GM12878 (cell line): ENCODE results near the gene JUN. TPM values are rescaled to one million over a fixed set of nuclear protein-coding genes. Genes with fewer than 3 reads are reported as not detected.

Source experiments
- ATAC-seq: fragments of 200-7000 bp; cut with Tn5 transposase; 3 replicates; pipeline ENCODE4 v1.9.1; 2020; ENCODE audit warnings: mild to moderate bottlenecking, moderate library complexity
- BruUV-seq: library from RNA; stranded (reverse); fragments of 400-500 nt; replicated peaks from 2 replicates; lab custom pipeline; 2021; lab: Mats Ljungman, UMichigan
- CTCF ChIA-PET: fragments of 300-600 bp; sonication (Branson Sonifier 250); formaldehyde crosslinking; extraction: SDS; loops from one replicate; lab custom pipeline; 2021; ENCODE audit warnings: inconsistent platforms; lab: Yijun Ruan, JAX
- POLR2A ChIA-PET: fragments of 350-600 bp; formaldehyde crosslinking; extraction: SDS; loops from one replicate; lab custom pipeline; 2021; ENCODE audit warnings: inconsistent platforms; lab: Charles Lee
- RAD21 ChIA-PET: fragments of 300-600 bp; sonication (Branson Sonifier 250); formaldehyde crosslinking; loops from one replicate; lab custom pipeline; 2023; ENCODE audit warnings: antibody characterized with exemption; ENCODE audit not compliant: unreplicated experiment; lab: Charles Lee
- SMC1A ChIA-PET: fragments of 300-600 bp; sonication (Branson Sonifier 250); formaldehyde crosslinking; loops from one replicate; lab custom pipeline; 2023; ENCODE audit not compliant: unreplicated experiment, uncharacterized antibody; lab: Charles Lee
- DNase-seq: peaks from one replicate; pipeline ENCODE4 v3.0.0-alpha.2; 2011; ENCODE audit warnings: low read depth, low spot score
- FAIRE-seq: peaks from 3 replicates; lab custom pipeline; 2011; peaks lifted over from hg19 to GRCh38; lab: Jason Lieb, UNC
- H2AFZ ChIP-seq: 2 replicates; pipeline ENCODE4 v1.6.0; 2011; ENCODE audit warnings: low read depth, low read length, control low read depth; ENCODE audit not compliant: control insufficient read depth
- H3K27ac ChIP-seq: 2 replicates; pipeline ENCODE4 v1.5.1; 2011; ENCODE audit warnings: control low read depth; ENCODE audit not compliant: control insufficient read depth, insufficient read depth
- H3K27me3 ChIP-seq, 2 experiments: replicated peaks in 1 of 2; 2 replicates each; pipeline versions ENCODE4 v1.6.0 to v1.6.1; 2011; ENCODE audit warnings: low read length in 1 of 2; ENCODE audit not compliant: control insufficient read depth in 2 of 2, insufficient read depth in 2 of 2
- H3K36me3 ChIP-seq, 2 experiments: 2 replicates each; pipeline ENCODE4 v1.5.1; 2011; ENCODE audit warnings: low read length in 1 of 2; ENCODE audit not compliant: control insufficient read depth in 2 of 2, insufficient read depth in 2 of 2
- H3K4me1 ChIP-seq: 2 replicates; pipeline ENCODE4 v1.6.1; 2011; ENCODE audit warnings: mild to moderate bottlenecking, low read length, moderate library complexity, mixed read lengths; ENCODE audit not compliant: control insufficient read depth, insufficient read depth
- H3K4me2 ChIP-seq: 2 replicates; pipeline ENCODE4 v1.6.0; 2011; ENCODE audit warnings: control low read depth; ENCODE audit not compliant: control insufficient read depth, insufficient read depth
- H3K4me3 ChIP-seq: fragments of 200-600 bp; sonication (generic); 2 replicates; pipeline ENCODE4 v1.5.1; 2016
- H3K79me2 ChIP-seq: 2 replicates; pipeline ENCODE4 v1.6.0; 2011; ENCODE audit warnings: low read length; ENCODE audit not compliant: control insufficient read depth, insufficient read depth
- H3K9ac ChIP-seq: 2 replicates; pipeline ENCODE4 v1.8.0; 2011; ENCODE audit warnings: low read length, control low read depth, mixed read lengths; ENCODE audit not compliant: control insufficient read depth, insufficient read depth
- H3K9me3 ChIP-seq: replicated peaks from 3 replicates; pipeline ENCODE4 v1.5.1; 2011; ENCODE audit warnings: mild to moderate bottlenecking, low read length; ENCODE audit not compliant: control insufficient read depth, insufficient read depth
- H4K20me1 ChIP-seq: 2 replicates; pipeline ENCODE4 v1.6.0; 2011; ENCODE audit not compliant: control insufficient read depth, insufficient read depth
- CEBPB ChIP-seq, 2 experiments: fragments of 150-350 bp in 1 of 2; IDR thresholded peaks; 2 replicates each; pipeline ENCODE4 v1.6.1; 2012 to 2014; ENCODE audit warnings: low read depth in 2 of 2, low read length in 2 of 2, borderline replicate concordance in 1 of 2, inconsistent platforms in 1 of 2
- CHD1 ChIP-seq: IDR thresholded peaks from 2 replicates; pipeline ENCODE4 v1.6.1; 2012; ENCODE audit warnings: low read depth, low read length, improper control_type of control experiment
- EGR1 ChIP-seq, 2 experiments: IDR thresholded peaks; 1 replicate in 1 of 2; 2 replicates in 1 of 2; pipeline ENCODE4 v1.6.1; 2011 to 2012; ENCODE audit warnings: low read depth in 2 of 2, low read length in 2 of 2, borderline replicate concordance in 1 of 2, mild to moderate bottlenecking in 1 of 2, moderate library complexity in 1 of 2
- HDAC6 ChIP-seq: fragments of 200-600 bp; sonication (generic); IDR thresholded peaks from one replicate; pipeline ENCODE4 v1.8.0; 2017; ENCODE audit warnings: antibody characterized with exemption; ENCODE audit not compliant: unreplicated experiment
- RB1 ChIP-seq: fragments of 450-650 bp; formaldehyde crosslinking; IDR thresholded peaks from 2 replicates; pipeline ENCODE4 v1.6.1; 2017; ENCODE audit warnings: mild to moderate bottlenecking, borderline replicate concordance
- RFX5 ChIP-seq: IDR thresholded peaks from 2 replicates; pipeline ENCODE4 v1.6.1; 2011; ENCODE audit warnings: low read depth, low read length, improper control_type of control experiment
- SUPT20H ChIP-seq: IDR thresholded peaks from 2 replicates; pipeline ENCODE4 v1.6.1; 2011; ENCODE audit warnings: low read depth, mild to moderate bottlenecking, low read length, moderate library complexity, borderline replicate concordance; ENCODE audit not compliant: control insufficient read depth
- TBL1XR1 ChIP-seq: IDR thresholded peaks from 2 replicates; pipeline ENCODE4 v1.6.1; 2012; ENCODE audit warnings: low read depth, low read length, improper control_type of control experiment
- ZNF384 ChIP-seq: IDR thresholded peaks from 2 replicates; pipeline ENCODE4 v1.6.1; 2012; ENCODE audit warnings: low read depth, mild to moderate bottlenecking, low read length, improper control_type of control experiment, borderline replicate concordance
- WGBS: methylation state at CpG from one replicate; pipeline ENCODE4 v1.1.6; 2016; ENCODE audit warnings: low lambda C conversion rate; ENCODE audit not compliant: insufficient replicate concordance, insufficient coverage; ENCODE audit errors: missing lambda C conversion rate; 5-methylcytosine and 5-hydroxymethylcytosine counted together
- in situ Hi-C: fragments of 300-500 bp; cut with MboI; formaldehyde crosslinking; loops from 9 replicates; pipeline ENCODE4 v1.14.3; 2018; ENCODE audit warnings: mixed read lengths
- intact Hi-C: fragments of 100-400 bp; cut with micrococcal nuclease; formaldehyde crosslinking; loops from one replicate; pipeline ENCODE4 v1.14.2; 2022; ENCODE audit not compliant: unreplicated experiment
- polyA plus RNA-seq, 11 experiments: library from polyadenylated mRNA; depleted of rRNA in 4 of 11; unstranded in 6 of 11; stranded (reverse) in 5 of 11; fragments of >200 nt; fragmentation: Nextera tagmentation in 4 of 11; fragmentation: Illumina TruSeq in 1 of 11; extraction: Ambion mirVana in 4 of 11; extraction: Trizol in 1 of 11; gene quantifications; 1 replicate in 1 of 11; 2 replicates in 10 of 11; pipeline versions ENCODE4 v1.2.1 to v1.2.3, GENCODE V29; 2011 to 2016; ENCODE audit warnings: inconsistent platforms in 2 of 11, missing spikeins in 2 of 11, low read depth in 1 of 11
- total RNA-seq, 4 experiments: library from RNA; depleted of rRNA in 3 of 4; stranded (reverse); fragments of >200 nt in 3 of 4; fragmentation: Illumina TruSeq in 1 of 4; extraction: Trizol in 1 of 4; gene quantifications; 2 replicates each; pipeline versions ENCODE4 v1.2.1 to v1.2.3, GENCODE V29; 2013 to 2021
- TF ChIP-seq, protein P1 (sequence below): fragments of 450-650 bp; IDR thresholded peaks from 2 replicates; pipeline ENCODE4 v1.6.1; 2017; ENCODE audit warnings: mild to moderate bottlenecking, moderate library complexity
- TF ChIP-seq, protein P2 (sequence below): fragments of 450-650 bp; IDR thresholded peaks from 2 replicates; pipeline ENCODE4 v1.6.1; 2017; ENCODE audit warnings: mild to moderate bottlenecking, moderate library complexity
- TF ChIP-seq, protein P3 (sequence below): fragments of 150-350 bp; IDR thresholded peaks from 2 replicates; pipeline ENCODE4 v1.6.1; 2016; ENCODE audit warnings: low read depth, low read length

The JUN gene
- total and polyA plus RNA-seq, 10 of the 15 experiments (the other 5 are each of a cell fraction or from before 2014, with no cell fraction given) = 0.18 to 8.4 (median 2.8) TPM

DNA sequence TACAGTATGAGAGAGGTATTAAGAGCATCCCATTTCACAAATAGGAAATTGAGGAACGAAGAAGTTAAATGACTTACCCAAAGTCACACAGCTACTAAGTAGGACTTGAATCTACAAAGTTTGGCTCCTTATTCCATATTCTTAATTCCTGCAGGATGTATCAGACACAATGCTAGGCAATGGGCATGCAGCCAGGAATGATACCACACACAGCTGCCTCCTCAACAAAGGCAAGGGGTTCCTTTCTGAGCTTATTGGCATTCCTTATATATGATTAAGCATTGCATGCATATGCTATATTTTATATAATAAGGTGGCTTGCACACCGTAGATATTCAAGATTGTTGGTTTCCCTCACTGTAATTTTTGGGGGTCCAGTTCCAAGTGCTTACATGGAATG, 34.2 kb upstream of the JUN start:
- RAD21 ChIA-PET = interaction anchor here (1.2 kb wide), 1 partner anchor 346 kb away, joined by 3 read pairs; no protein-coding TSS in a partner anchor
- Histone ChIP-seq H3K4me1 (peaks cover 13% of the 10 kb centered on the region), H3K27ac (no peak overlapping the region), H3K9me3 (no peaks in the 10 kb centered on the region), H3K36me3 (no peaks in the 10 kb centered on the region), H3K9ac (no peak overlapping the region), H3K27me3 (no peaks in the 10 kb centered on the region), H4K20me1 (no peaks in the 10 kb centered on the region), H3K4me3 (no peak overlapping the region), H2AFZ (no peak overlapping the region), H3K79me2 (no peaks in the 10 kb centered on the region), H3K4me2 (no peak overlapping the region)
- in situ Hi-C loops (no loop called here), intact Hi-C loops (loop anchor here (5.0 kb wide), 1 partner anchor 189 kb away; no protein-coding TSS in a partner anchor)
- POLR2A ChIA-PET = interaction anchor here (1.2 kb wide), 1 partner anchor 14 kb away, joined by 3 read pairs; no protein-coding TSS in a partner anchor
- ATAC-seq = no peak
- no peak for FAIRE-seq
- 91% methylated on average over 2 of the region's 2 CpGs for WGBS
- BruUV-seq = no TSS peak
- CTCF ChIA-PET = interaction anchor here (1.1 to 1.5 kb wide), 3 partner anchors 21 to 881 kb away, joined by 3 read pairs; no protein-coding TSS in a partner anchor
- SMC1A ChIA-PET = interaction anchor here (0.8 to 2.2 kb wide), 7 partner anchors 39 to 479 kb away, joined by 3 to 9 read pairs (median 3); partner anchors contain the start of gene FGGY
- TF ChIP-seq HDAC6 (no peak), SUPT20H (no peak), TBL1XR1 (no peak), ZNF384 (no peak), EGR1 (IDR thresholded peaks at IDR 0.05; ENCODE audit: borderline replicate concordance in 1 of 2, low read depth in 2 of 2, low read length in 2 of 2) (no peak), CHD1 (no peak), RB1 (no peak), CEBPB (IDR thresholded peaks at IDR 0.05; ENCODE audit: borderline replicate concordance in 1 of 2, low read depth in 2 of 2, low read length in 2 of 2) (no peak), RFX5 (no peak)
- TF ChIP-seq, protein P1, sequence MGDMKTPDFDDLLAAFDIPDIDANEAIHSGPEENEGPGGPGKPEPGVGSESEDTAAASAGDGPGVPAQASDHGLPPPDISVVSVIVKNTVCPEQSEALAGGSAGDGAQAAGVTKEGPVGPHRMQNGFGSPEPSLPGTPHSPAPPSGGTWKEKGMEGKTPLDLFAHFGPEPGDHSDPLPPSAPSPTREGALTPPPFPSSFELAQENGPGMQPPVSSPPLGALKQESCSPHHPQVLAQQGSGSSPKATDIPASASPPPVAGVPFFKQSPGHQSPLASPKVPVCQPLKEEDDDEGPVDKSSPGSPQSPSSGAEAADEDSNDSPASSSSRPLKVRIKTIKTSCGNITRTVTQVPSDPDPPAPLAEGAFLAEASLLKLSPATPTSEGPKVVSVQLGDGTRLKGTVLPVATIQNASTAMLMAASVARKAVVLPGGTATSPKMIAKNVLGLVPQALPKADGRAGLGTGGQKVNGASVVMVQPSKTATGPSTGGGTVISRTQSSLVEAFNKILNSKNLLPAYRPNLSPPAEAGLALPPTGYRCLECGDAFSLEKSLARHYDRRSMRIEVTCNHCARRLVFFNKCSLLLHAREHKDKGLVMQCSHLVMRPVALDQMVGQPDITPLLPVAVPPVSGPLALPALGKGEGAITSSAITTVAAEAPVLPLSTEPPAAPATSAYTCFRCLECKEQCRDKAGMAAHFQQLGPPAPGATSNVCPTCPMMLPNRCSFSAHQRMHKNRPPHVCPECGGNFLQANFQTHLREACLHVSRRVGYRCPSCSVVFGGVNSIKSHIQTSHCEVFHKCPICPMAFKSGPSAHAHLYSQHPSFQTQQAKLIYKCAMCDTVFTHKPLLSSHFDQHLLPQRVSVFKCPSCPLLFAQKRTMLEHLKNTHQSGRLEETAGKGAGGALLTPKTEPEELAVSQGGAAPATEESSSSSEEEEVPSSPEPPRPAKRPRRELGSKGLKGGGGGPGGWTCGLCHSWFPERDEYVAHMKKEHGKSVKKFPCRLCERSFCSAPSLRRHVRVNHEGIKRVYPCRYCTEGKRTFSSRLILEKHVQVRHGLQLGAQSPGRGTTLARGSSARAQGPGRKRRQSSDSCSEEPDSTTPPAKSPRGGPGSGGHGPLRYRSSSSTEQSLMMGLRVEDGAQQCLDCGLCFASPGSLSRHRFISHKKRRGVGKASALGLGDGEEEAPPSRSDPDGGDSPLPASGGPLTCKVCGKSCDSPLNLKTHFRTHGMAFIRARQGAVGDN = no peak
- TF ChIP-seq, protein P2, sequence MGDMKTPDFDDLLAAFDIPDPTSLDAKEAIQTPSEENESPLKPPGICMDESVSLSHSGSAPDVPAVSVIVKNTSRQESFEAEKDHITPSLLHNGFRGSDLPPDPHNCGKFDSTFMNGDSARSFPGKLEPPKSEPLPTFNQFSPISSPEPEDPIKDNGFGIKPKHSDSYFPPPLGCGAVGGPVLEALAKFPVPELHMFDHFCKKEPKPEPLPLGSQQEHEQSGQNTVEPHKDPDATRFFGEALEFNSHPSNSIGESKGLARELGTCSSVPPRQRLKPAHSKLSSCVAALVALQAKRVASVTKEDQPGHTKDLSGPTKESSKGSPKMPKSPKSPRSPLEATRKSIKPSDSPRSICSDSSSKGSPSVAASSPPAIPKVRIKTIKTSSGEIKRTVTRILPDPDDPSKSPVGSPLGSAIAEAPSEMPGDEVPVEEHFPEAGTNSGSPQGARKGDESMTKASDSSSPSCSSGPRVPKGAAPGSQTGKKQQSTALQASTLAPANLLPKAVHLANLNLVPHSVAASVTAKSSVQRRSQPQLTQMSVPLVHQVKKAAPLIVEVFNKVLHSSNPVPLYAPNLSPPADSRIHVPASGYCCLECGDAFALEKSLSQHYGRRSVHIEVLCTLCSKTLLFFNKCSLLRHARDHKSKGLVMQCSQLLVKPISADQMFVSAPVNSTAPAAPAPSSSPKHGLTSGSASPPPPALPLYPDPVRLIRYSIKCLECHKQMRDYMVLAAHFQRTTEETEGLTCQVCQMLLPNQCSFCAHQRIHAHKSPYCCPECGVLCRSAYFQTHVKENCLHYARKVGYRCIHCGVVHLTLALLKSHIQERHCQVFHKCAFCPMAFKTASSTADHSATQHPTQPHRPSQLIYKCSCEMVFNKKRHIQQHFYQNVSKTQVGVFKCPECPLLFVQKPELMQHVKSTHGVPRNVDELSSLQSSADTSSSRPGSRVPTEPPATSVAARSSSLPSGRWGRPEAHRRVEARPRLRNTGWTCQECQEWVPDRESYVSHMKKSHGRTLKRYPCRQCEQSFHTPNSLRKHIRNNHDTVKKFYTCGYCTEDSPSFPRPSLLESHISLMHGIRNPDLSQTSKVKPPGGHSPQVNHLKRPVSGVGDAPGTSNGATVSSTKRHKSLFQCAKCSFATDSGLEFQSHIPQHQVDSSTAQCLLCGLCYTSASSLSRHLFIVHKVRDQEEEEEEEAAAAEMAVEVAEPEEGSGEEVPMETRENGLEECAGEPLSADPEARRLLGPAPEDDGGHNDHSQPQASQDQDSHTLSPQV = no peak
- TF ChIP-seq, protein P3, sequence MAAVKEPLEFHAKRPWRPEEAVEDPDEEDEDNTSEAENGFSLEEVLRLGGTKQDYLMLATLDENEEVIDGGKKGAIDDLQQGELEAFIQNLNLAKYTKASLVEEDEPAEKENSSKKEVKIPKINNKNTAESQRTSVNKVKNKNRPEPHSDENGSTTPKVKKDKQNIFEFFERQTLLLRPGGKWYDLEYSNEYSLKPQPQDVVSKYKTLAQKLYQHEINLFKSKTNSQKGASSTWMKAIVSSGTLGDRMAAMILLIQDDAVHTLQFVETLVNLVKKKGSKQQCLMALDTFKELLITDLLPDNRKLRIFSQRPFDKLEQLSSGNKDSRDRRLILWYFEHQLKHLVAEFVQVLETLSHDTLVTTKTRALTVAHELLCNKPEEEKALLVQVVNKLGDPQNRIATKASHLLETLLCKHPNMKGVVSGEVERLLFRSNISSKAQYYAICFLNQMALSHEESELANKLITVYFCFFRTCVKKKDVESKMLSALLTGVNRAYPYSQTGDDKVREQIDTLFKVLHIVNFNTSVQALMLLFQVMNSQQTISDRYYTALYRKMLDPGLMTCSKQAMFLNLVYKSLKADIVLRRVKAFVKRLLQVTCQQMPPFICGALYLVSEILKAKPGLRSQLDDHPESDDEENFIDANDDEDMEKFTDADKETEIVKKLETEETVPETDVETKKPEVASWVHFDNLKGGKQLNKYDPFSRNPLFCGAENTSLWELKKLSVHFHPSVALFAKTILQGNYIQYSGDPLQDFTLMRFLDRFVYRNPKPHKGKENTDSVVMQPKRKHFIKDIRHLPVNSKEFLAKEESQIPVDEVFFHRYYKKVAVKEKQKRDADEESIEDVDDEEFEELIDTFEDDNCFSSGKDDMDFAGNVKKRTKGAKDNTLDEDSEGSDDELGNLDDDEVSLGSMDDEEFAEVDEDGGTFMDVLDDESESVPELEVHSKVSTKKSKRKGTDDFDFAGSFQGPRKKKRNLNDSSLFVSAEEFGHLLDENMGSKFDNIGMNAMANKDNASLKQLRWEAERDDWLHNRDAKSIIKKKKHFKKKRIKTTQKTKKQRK = no peak
- no peak for DNase-seq
